ENCODE results near the gene C19orf38.

Gene C19orf38, protein sequence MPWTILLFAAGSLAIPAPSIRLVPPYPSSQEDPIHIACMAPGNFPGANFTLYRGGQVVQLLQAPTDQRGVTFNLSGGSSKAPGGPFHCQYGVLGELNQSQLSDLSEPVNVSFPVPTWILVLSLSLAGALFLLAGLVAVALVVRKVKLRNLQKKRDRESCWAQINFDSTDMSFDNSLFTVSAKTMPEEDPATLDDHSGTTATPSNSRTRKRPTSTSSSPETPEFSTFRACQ

DNA sequence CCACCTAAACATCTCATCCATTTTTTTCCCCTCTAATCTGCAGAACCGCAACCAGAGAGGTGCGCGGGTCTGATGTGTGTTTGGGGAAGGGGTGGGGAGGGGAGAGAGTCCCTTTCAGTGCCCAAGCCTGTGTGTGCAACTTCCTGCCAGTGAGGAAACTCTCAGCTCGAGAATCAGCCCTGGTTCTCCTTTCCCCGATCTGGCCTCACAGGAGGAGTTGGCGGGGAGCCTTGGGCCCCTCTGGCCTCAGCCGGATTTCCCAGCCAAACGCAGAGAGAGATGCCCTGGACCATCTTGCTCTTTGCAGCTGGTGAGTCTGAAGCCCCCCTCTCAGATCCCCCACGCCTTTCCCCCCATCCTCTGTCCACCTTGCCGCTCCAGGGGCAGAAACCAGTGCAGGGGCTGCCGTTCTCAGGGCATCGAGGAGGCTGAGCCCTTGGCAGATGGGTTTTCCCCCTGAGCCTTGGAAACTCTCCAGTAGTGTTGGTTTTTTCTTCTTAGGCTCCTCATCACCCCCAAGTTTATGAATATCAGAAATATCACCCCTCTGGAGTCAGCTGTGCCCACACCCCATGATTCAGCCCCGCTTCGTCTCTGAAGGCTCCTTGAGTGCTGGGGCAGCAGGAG is at the start of gene C19orf38:
C19orf38 (plus strand) TSS at position 186 of the 627 bp plus-strand sequence; CDS start at position 280, 94 bp downstream.
- DNase-seq (ENCODE audit: low spot score): no peak

DNA sequence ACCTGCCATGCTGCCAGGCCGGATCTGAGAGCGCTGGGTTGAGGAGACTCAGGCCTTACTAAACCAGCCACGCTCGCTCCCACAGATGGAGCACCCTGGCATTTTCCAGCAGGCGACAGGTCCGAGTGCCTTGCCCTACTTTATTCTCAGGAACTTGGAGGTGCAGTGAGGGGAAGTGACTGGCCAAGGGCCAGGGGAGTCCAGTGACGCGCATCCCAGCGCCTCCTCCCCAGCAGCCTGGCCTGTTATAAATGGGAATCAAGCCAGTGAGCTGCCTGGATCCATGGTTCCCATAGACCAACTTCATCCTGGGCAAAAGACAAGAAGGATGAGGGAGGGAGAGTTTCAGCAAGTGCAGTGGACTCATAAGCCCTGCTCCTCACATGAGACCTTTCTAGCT is 47.7 kb upstream of the C19orf38 start:
- DNase-seq (ENCODE audit: low spot score): peak; percentile 23

DNA sequence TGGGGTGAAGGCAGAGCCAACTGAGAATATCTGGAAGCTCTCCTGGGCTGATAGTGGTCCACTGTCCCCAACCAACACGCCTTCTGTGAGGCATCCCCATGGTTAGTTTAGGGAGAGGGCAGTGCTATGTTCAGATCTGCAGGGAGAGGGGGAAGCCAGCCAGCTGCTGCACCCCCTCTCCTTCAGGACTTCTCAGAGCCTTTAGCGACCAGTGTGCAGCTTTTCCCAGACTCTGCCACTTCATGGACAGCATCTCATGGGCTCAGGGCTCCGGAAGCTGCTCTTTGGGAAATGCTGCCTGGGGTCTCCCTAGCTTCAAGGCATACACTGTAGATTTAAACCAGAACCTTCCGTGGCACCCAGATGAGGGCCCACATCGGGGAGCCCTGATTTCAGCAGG is 45.7 kb upstream of the C19orf38 start:
- no peak for DNase-seq (ENCODE audit: low spot score)

DNA sequence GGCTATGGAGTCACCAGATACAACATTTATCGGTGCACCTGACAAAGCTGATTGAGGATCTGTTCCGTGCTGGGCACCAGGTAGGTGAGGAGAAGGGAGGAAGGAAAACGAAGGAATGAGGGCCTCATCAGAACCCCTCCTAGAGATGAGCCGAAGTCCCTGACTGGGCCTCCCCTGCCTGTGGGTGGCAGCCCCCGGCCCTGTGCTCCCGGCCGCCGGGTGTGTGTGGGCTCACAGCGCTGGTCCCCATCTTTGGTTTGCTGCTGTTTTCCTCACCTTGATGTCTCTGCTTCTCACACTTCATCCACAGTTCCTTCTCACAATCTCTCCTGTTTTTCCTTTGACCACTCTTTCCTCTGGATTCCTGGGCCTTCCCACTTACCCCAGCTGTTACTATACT is 45.0 kb upstream of the C19orf38 start:
- DNase-seq (ENCODE audit: low spot score): no peak

DNA sequence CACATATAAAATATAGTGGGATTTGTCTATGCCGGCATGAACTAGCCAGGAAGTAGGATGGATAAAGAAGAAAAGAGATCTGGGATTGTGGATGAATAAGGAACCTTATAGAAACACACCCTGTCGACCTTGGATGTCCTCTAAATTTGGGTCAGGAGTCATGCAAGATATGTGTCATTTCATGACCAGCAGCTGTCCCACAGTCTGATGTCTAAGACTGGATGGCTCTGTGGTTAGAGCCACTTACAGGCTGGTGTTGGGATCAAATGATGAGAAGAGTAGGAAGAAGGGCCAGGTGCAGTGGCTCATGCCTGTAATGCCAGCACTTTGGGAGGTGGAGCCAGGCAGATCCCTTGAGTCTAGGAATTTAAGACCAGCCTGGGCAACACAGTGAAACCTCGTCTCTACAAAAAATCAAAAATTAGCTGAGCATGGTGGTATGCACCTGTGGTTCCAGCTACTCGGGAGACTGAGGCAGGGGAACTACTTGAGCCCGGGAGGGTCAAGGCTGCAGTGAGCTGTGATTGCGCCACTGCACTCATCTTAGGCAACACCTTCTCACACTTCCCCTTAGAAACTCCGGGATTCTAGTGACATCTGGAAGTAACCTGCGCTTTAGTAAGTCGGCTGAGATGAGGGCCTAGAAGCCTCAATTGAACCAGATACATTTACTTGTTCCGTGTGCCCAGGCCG is 43.0 kb upstream of the C19orf38 start:
- DNase-seq (ENCODE audit: low spot score): peak; percentile 52

DNA sequence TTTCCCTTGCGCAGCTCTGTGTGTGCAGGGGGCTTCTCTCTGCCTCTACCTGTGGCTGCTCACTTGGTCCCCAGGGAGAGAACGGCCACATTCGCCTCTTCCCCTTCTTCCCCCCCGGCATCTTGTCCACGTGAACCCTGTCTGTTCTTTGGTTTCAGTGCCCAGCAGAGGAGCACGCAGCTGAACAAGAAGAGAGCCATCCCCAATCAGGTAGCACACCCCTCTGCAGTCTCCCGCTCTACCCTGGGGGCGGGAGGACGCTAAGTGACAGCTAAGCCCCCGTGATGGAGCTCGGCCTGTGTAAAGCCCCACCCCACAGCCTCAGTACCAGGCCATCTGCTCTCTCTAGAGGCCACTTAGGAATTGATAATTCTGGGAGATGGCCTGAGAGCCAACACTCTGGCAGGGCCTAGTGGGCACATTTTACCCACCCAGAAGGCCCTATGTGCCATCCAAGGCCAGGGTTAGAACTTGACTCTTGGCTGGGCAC is 42.4 kb upstream of the C19orf38 start:
- peak; percentile 53 for DNase-seq (ENCODE audit: low spot score)

DNA sequence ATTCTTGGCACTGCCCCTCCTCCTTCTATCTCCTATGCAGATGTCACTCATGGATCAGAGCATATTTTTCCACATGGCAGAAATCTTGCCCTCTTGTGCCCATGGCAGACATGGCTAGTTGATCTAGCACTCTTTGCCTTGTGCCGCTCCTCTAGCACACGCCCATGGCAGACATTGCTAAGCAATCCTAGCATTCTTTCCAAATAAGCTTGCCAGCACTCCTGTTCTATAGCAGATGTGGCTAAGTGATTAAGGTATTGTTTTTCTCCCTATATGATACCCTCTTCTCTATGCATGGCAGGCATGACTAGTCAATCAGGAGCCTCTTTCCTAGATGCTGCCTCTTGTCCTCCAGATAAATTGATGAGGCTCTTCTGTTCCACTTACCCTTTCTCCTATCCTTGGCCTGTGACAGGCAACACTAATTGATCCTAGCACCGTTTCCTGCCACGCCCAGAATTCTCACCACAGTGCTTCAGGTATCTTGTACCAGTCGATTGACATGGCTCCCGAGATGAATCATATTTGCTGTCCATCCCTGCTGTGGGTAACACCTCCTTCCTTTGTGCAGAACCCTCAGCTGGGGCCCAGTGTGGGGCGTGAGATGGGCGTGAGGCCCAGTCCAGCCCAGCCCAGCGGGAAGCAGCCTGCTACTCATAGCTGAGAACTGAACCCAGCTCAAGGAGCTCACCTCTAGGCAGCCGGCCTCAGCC is 39.1 kb upstream of the C19orf38 start:
- no peak for DNase-seq (ENCODE audit: low spot score)

DNA sequence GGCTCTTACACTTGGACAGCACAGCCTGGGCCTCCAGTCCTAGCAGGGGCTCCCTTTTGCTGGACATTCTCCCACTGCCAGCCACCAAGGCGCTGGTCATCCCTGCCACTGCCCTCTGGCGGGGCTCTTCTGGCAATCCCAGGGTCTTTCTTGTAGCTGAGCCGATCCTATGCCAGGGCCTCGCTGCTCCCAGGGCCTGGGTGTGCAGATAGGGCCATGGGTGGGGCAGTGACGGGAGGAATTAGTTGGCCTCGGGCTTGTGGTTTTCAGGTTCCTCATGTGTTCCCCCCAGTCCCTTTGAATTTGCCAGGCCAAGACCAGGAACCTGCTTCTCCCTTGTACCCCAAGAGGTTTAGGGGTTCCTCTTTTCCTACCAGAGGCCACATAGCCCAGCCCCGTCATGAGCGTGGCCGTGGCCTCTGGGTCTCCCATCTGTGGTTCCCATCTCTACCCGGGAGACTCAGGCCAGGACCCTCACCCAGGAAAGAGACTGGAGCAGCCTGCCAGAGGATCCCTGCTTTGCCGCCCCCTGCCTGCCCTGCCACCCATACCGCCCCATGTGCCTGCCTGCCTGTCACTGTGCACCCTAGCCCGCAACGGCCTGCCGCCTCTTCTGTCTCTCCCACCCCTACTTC is 38.4 kb upstream of the C19orf38 start:
- DNase-seq (ENCODE audit: low spot score): peak; percentile 29

DNA sequence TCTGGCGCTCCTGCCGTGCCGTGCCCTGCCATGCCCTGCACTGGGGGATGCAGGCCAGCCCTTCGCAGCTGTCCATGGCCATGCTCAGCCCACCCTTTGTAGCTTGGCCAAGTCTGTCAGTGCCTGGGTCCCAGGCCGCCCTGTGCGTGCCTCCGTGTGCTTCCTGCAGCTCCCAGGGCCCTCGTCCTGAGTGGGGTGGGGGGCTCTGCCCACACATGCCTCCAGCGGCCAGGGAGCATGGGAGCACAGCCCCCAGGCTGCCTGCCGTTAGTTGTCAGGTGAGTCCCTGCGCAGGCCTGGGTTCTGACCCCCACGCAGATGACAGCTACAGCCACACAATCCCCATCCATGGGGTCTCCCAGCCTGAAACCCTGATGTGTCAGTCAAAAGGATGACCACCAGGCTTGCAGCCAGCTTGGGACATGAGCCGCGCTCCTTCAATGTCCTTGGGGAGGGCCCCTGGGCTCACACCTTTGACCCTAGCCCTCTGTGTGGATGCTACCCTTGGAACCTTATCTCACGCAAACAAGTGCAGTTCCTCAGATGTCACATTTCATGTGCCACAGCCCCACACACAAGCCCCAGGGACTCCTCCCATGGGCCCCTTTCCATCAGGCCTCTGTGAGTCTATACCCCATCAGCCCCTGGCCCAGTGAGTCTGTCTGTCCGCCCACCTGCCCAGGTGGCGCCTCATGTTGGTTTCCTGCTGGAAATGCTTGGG is 36.7 kb upstream of the C19orf38 start:
- DNase-seq (ENCODE audit: low spot score): no peak

DNA sequence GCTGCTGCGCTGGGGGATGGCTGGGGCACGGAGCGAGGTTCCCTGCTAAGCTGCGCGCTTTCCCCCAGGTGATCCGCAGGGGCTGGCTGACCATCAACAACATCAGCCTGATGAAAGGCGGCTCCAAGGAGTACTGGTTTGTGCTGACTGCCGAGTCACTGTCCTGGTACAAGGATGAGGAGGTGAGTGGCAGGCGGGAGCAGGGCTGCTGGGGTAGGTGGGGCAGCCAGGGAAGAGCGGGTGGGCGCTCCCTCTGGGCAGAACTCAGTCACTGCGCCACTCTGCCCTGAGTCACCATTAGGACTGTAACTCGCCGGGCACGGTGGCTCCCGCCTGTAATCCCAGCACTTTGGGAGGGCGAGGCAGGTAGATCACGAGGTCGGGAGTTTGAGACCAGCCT is 36.0 kb upstream of the C19orf38 start:
- no peak for DNase-seq (ENCODE audit: low spot score)

DNA sequence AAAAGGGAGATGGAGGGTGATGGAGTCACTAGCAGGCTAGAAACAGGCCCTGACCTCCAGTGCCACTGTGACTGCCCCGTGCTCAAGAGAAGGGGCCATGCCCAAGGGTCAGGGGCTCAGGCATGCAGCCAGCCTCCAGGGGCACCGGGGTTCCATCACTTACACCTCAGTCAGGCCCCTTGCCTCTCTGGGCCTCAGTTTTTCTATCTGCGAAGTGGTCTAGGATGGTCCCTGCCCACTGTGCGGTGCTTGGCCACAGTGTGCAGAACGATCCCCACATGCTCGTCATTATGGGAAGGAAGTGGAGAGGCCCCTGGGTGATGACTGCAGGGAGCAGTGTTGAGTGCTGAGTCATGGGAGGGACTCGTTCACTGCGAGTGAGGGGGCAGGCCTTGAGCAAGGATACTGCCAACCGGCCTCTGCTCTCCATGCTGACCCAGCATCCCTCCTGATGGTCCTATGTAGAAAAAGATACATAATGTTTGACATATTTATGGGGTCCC is 35.3 kb upstream of the C19orf38 start:
- DNase-seq (ENCODE audit: low spot score): peak; percentile 60

DNA sequence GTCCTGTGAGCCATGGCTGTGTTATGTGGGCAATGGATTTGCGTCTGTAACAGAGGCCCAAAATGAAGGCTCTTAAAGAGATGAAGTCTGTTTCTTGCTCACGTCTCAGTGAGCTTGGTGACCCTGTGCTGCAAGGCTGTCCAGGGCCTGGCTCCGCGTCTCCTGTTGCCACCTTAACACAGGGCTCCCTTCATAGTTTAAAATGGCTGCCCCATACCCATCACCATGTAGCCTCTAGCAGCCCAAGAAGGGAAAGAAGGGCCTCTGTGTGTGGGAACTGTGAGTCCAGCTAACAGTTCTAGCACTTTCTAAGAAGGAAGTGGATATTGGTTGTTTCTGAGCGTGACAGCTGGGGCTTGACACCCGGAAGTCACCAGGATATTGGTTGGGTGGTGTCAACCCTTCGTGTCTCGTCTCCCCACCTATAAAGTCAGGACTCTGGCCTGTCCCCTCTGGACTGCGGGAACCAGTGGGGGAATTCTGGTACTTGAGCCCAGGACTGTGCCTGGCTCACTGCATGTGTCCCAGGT is 33.1 kb upstream of the C19orf38 start:
- DNase-seq (ENCODE audit: low spot score): no peak

DNA sequence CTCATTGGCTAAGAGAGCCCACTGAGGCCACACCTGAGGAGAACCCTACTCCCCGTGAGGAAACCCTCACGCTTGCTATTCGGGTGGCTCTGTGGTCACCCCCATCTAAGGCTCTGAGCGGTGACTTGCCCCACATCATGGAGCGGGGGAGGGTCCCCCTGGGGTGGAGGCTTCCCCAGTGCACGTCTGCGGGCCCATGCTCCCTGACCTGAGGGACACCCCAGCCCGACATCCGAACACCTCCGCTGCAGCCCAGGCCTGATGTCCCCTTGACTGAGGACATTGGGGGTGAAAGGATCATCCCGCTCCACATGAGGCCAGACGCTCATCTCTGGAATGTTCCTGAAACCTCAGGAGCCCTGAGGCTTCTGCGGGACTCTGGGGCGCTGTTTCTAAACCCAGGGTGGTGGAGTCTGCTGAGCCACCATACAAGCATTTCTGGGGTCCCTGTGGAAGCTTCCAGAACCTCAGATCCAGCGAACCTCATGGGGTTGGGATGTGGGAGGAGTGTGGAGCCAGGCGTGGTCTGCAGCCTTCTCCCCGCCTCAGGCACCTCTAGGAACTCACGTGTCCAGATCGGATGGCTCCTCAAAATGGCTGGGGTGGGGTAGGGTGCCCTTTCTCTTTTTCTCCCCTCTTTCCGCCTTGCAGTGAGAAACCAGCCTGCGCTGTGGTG is 32.1 kb upstream of the C19orf38 start:
- DNase-seq (ENCODE audit: low spot score): no peak

DNA sequence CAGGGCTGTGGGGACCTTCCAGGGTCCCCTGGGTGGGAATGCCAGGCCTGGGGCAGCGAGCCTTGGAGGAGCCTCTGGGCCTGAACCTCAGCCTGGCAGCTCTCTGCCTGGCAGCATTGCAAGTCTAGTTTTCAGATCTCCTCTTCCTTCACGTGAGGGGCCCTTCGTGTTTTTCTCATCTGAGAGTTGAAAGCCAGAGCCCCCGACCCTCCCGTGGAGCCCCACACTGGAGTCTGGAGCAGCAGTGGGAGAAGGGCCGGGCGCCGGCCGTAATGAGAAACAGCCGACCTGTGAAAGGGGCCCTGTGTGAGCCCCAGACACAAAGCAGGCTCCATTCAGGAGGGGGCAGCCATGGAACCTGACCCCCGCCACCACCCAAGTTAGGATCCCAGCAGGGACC is 31.5 kb upstream of the C19orf38 start:
- DNase-seq (ENCODE audit: low spot score): no peak

DNA sequence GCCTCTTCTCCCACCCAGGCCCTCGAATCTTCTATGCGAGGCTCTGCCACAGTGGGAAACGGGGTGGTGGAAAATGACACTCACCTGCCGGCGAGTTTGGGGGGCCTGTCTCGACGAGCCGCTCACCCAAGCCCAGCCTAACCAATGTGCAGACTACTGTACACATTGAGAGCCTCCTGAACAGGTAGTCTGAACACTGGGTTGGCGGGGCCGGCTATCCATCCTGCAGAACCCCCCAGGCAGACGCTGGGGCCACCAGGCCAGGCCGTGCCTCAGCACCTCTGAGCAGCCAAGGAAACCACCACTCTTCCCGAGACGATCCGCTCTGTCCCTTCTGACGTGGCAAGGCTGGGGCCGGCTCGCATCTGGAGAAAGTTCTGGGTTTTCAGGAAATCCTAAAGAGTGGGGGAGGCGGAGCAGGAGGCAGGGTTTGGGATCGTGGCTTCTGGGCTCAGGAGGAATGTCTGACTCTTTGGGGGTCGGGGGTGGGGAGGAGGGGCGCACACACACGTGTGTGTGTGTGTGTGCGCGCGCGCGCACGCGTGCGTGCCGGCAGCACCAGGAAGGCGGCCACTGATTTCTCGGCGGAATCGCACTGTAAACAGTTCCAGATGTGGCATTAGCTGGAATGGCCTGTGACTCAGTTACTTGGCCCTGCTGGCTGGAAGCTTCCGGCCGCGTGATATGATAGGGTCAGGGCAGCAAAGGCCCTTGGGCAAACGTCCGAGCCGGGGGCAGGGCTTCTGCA is 30.8 kb upstream of the C19orf38 start:
- no peak for DNase-seq (ENCODE audit: low spot score)

DNA sequence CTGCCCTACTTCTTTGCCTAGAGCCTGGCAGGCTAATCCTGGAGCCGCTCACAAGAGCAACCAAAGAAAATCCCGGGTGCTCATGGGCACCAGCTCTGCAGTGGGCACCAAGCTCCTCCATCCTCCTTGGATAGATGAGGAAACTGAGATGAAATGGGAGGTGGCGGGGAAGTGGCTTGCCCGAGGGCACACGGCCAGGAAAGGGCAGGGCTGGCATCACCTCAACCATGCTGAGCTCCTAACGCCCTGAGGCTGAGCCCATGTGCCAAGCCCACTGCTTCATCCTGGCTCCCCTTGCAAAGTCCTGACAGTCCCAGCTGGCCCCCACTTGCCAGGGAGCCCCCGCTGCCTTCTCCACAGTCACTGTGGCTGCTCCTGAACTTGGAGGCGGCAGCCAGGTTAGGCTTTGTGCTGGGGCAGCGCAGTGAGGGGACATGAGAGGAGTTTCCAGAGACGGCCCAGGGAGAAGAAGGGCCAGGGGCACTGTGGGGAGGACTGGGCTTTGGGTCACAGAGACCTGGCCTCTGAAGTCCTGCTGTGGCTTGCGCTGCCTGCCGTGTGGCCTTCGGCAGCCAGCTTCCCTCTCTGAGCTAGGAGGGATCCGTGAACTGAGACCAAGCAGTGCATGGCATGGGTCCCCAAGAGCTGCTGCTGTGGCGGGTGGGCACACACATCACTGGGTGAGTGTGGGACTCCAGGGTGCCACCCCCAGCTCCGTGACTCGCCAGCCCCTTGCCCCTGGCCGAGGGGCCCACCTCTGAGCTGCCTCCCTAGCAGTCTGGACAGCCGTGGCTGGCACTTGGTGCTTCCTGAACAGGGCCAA is 29.7 kb upstream of the C19orf38 start:
- no peak for DNase-seq (ENCODE audit: low spot score)

DNA sequence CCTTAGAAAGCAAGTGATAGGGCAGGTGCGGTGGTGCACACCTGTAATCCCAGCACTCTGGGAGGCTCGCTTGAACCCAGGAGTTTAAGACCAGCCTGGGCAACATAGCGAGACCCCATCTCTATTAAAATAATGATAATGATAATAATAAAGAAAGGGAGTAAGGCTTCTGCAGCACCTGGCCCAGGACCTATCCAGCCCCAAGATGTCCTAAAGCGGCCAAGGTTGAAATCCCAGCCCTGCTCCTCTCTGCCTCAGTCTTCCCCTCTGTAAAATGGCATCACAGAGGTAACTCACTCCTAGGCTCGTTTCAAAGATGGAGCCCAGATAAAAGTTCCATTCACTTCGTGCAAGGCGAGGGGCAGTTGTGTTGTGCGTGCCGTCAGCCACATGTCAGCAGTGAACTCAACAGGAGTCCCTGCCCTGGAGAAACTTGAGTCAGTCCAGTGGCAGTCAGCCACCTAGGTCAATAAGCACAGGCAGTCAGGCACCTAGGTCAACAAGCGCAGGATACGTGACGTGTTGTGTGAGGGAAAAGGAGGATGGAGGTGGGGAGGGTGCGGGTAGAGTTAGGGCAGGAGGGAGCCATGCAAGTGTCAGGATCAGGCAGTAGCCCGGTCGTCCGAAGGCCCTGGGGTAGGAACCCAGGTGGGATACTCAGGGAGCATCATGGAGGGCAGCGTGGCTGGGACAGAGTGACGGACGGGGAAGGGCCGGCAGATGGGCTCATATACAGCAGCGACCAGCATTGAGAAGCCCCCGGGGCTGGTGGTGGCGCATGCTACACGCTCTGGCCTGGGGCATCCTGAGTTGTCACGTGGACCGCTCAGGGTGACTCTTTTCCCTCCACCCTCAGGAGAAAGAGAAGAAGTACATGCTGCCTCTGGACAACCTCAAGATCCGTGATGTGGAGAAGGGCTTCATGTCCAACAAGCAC is 28.8 kb upstream of the C19orf38 start:
- no peak for DNase-seq (ENCODE audit: low spot score)

DNA sequence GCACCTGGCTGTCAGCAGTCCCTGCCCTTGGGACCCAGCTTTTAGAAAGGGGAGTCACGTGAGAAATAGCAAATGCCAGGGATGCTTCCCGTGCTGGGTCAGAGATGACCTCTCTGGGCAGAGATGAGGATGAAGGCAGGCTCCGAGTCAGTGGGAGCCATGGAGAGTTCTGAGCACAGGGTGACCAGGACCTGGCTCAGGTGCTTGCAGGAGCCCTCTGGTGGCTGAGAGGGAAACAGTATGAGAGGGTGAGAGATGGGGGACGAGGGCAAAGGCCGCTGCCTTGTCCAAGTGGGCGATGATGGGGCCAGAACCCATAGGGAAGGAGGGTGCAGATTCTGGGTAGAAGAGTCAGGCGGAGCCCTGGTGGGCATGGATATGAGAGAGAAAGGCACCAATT is 28.0 kb upstream of the C19orf38 start:
- no peak for DNase-seq (ENCODE audit: low spot score)

All from Ammon's horn (tissue), 1 donor.